Frontal cortex (tissue), 4 donors: ENCODE results near the gene KLHL20. TPM values are rescaled to one million over a fixed set of nuclear protein-coding genes. Genes with fewer than 3 reads are reported as not detected.

ENCODE experiments used
- DNase-seq, 2 donors: peaks; one replicate each; pipeline ENCODE4 v3.0.0; 2012; ENCODE audit warnings: low spot score in 2 of 2
- FAIRE-seq: peaks from 2 replicates; lab custom pipeline; 2012; peaks lifted over from hg19 to GRCh38; lab: Jason Lieb, UNC
- small RNA-seq: library from RNA; depleted of rRNA; stranded (forward); fragments of <200 nt; gene quantifications from one replicate; pipeline ENCODE3, GENCODE V24; 2014
- total RNA-seq: library from RNA; depleted of rRNA; stranded (reverse); fragments of >200 nt; gene quantifications from one replicate; pipeline ENCODE4 v1.2.3, GENCODE V29; 2014
- donor health status: control.
- donor health status: control.
- donor health status: control.

The KLHL20 gene
- total RNA-seq, 1 donor from 2014 or later = 31.0 TPM

GRCh38 chr1:173823781-173824314, 109.1 kb downstream of the KLHL20 start:
- no peak for DNase-seq
- FAIRE-seq = no peak

GRCh38 chr1:173824315-173825081, 109.7 kb downstream of the KLHL20 start, which contains the start of the genes CENPL and DARS2:
CENPL (minus strand) TSS chr1:173824883; CDS start chr1:173811299, 13,584 bp downstream.
DARS2 (plus strand) TSS chr1:173824673; CDS start chr1:173825230, 557 bp downstream.
- peak; percentile 83 to 84 for DNase-seq
- FAIRE-seq = peak; percentile 8

- FAIRE-seq (no peak), DNase-seq (no peak)
Observed at GRCh38 chr1:173827611-173828010, 112.8 kb downstream of the KLHL20 start.

GRCh38 chr1:173832748-173833147, 118.0 kb downstream of the KLHL20 start:
- FAIRE-seq (no peak), DNase-seq (no peak)

Small RNAs within 50 kb of the gene (small RNA-seq; reads per million reads assigned to genes)
- gene BX248409.1 (not detected), gene RF00019 (not detected)

Other genes with a start within 250 kb of the KLHL20 start
- 27.3 TPM for gene PRDX6, start 237.6 kb upstream of the KLHL20 start, total RNA-seq
- gene SLC9C2, start 111.9 kb upstream of the KLHL20 start, total RNA-seq = 3.7 TPM
- gene TEX50, start 79.6 kb upstream of the KLHL20 start, total RNA-seq = not detected
- gene ANKRD45, start 45.1 kb upstream of the KLHL20 start, total RNA-seq = 14.7 TPM
- 17.1 TPM for gene DARS2, start 109.7 kb downstream of the KLHL20 start, total RNA-seq
- 19.6 TPM for gene CENPL, start 109.9 kb downstream of the KLHL20 start, total RNA-seq
- gene GAS5, start 153.0 kb downstream of the KLHL20 start, total RNA-seq = 760 TPM
- 33.4 TPM for gene ZBTB37, start 153.4 kb downstream of the KLHL20 start, total RNA-seq
- gene SERPINC1, start 202.3 kb downstream of the KLHL20 start, total RNA-seq = not detected